Loucy (cell line): ENCODE data around the gene CYP2F1.

Source experiments
- H2AFZ ChIP-seq: fragments of 200-600 bp; sonication (generic); 2 replicates; pipeline ENCODE4 v1.6.0; 2016; ENCODE audit warnings: antibody characterized with exemption, mild to moderate bottlenecking, low read length, moderate library complexity
- H3F3A ChIP-seq: fragments of 200-600 bp; 2 replicates; pipeline ENCODE4 v1.6.0; 2016; ENCODE audit warnings: antibody characterized with exemption, low read depth, mild to moderate bottlenecking
- H3K27me3 ChIP-seq: fragments of 200-600 bp; sonication (generic); 2 replicates; pipeline ENCODE4 v1.6.1; 2014; ENCODE audit warnings: low read length, mild to moderate bottlenecking; ENCODE audit not compliant: insufficient read depth, poor library complexity, severe bottlenecking
- H3K36me3 ChIP-seq: fragments of 200-600 bp; sonication (generic); 2 replicates; pipeline ENCODE4 v1.6.1; 2016; ENCODE audit warnings: low read length; ENCODE audit not compliant: insufficient read depth
- H3K4me1 ChIP-seq: fragments of 200-600 bp; sonication (generic); 2 replicates; pipeline ENCODE4 v1.5.1; 2014; ENCODE audit warnings: low read length, mild to moderate bottlenecking; ENCODE audit not compliant: insufficient read depth, poor library complexity, severe bottlenecking
- H3K4me2 ChIP-seq: fragments of 200-600 bp; sonication (generic); 2 replicates; pipeline ENCODE4 v1.6.0; 2014; ENCODE audit warnings: antibody characterized with exemption, low read length, low read depth, mild to moderate bottlenecking; ENCODE audit not compliant: poor library complexity, severe bottlenecking
- H3K4me3 ChIP-seq: fragments of 200-600 bp; sonication (generic); 2 replicates; pipeline ENCODE4 v1.5.1; 2014; ENCODE audit warnings: low read length, mild to moderate bottlenecking, mixed read lengths; ENCODE audit not compliant: poor library complexity, severe bottlenecking
- H3K79me2 ChIP-seq: fragments of 200-600 bp; sonication (generic); 2 replicates; pipeline ENCODE4 v1.6.1; 2014; ENCODE audit warnings: low read length; ENCODE audit not compliant: insufficient read depth
- H3K9ac ChIP-seq: fragments of 200-600 bp; sonication (generic); 2 replicates; pipeline ENCODE4 v1.6.0; 2014; ENCODE audit warnings: mild to moderate bottlenecking, low read depth, low read length, moderate library complexity; ENCODE audit not compliant: poor library complexity, severe bottlenecking
- H3K9me2 ChIP-seq: fragments of 200-600 bp; sonication (generic); replicated peaks from 2 replicates; pipeline ENCODE4 v1.6.1; 2016; ENCODE audit warnings: low read depth, low read length, mixed read lengths
- H3K9me3 ChIP-seq: fragments of 200-600 bp; sonication (generic); 2 replicates; pipeline ENCODE4 v1.6.1; 2014; ENCODE audit warnings: mild to moderate bottlenecking, antibody characterized with exemption, low read length, low read depth; ENCODE audit not compliant: insufficient read depth
- H4K20me1 ChIP-seq: fragments of 200-600 bp; sonication (generic); 2 replicates; pipeline ENCODE4 v1.6.0; 2014; ENCODE audit warnings: antibody characterized with exemption, low read length, mild to moderate bottlenecking; ENCODE audit not compliant: insufficient read depth, poor library complexity, severe bottlenecking
- CTCF ChIP-seq: fragments of 200-600 bp; sonication (generic); conservative IDR thresholded peaks from 2 replicates; pipeline ENCODE4 v1.5.1; 2014; ENCODE audit warnings: mild to moderate bottlenecking, antibody characterized with exemption, low read length
- EZH2phosphoT487 ChIP-seq: fragments of 200-600 bp; IDR thresholded peaks from 2 replicates; pipeline ENCODE4 v1.6.1; 2018; ENCODE audit warnings: antibody characterized with exemption, mild to moderate bottlenecking, moderate library complexity, borderline replicate concordance

Gene CYP2F1

GRCh38 chr19:41154060-41154459 lies 39.8 kb downstream of the CYP2F1 start:
- H3K9me3 ChIP-seq: no peaks in the 10 kb centered on the region

GRCh38 chr19:41156207-41156606 lies 42.0 kb downstream of the CYP2F1 start:
- TF ChIP-seq EZH2phosphoT487 (no peak), CTCF (no peak)
- Histone ChIP-seq H3K36me3 (no peaks in the 10 kb centered on the region), H3K27me3 (no peaks in the 10 kb centered on the region)

More at GRCh38 chr19:41154060-41154459, 39.8 kb downstream of the CYP2F1 start:
- Histone ChIP-seq H3K4me2 (no peak overlapping the region), H3K9me2 (no peaks in the 10 kb centered on the region), H4K20me1 (no peaks in the 10 kb centered on the region), H3K9ac (no peak overlapping the region), H3K36me3 (no peaks in the 10 kb centered on the region), H2AFZ (no peak overlapping the region), H3K4me3 (no peak overlapping the region), H3K79me2 (no peaks in the 10 kb centered on the region), H3K27me3 (no peaks in the 10 kb centered on the region), H3F3A (no peaks in the 10 kb centered on the region), H3K4me1 (no peaks in the 10 kb centered on the region)
- TF ChIP-seq EZH2phosphoT487 (no peak), CTCF (no peak)

GRCh38 chr19:41159881-41160280 lies 45.6 kb downstream of the CYP2F1 start:
- H3K9ac ChIP-seq: no peak overlapping the region
- TF ChIP-seq EZH2phosphoT487: no peak
- TF ChIP-seq CTCF: no peak
- no peaks in the 10 kb centered on the region for H3F3A ChIP-seq
- no peaks in the 10 kb centered on the region for H3K79me2 ChIP-seq
- H3K4me1 ChIP-seq: no peaks in the 10 kb centered on the region
- H2AFZ ChIP-seq: no peak overlapping the region
- no peaks in the 10 kb centered on the region for H3K9me3 ChIP-seq
- no peaks in the 10 kb centered on the region for H3K9me2 ChIP-seq
- no peaks in the 10 kb centered on the region for H3K27me3 ChIP-seq
- H4K20me1 ChIP-seq: no peaks in the 10 kb centered on the region
- H3K4me2 ChIP-seq: no peak overlapping the region
- no peak overlapping the region for H3K4me3 ChIP-seq
- no peaks in the 10 kb centered on the region for H3K36me3 ChIP-seq

More at GRCh38 chr19:41156207-41156606, 42.0 kb downstream of the CYP2F1 start:
- no peak overlapping the region for H3K4me3 ChIP-seq
- no peaks in the 10 kb centered on the region for H3K9me3 ChIP-seq
- no peaks in the 10 kb centered on the region for H4K20me1 ChIP-seq
- H3K79me2 ChIP-seq: no peaks in the 10 kb centered on the region
- H2AFZ ChIP-seq: no peak overlapping the region
- H3K9me2 ChIP-seq: no peaks in the 10 kb centered on the region
- H3K4me2 ChIP-seq: no peak overlapping the region
- no peaks in the 10 kb centered on the region for H3K4me1 ChIP-seq
- no peak overlapping the region for H3K9ac ChIP-seq
- no peaks in the 10 kb centered on the region for H3F3A ChIP-seq
